ENCODE measurements around the gene ERGIC1.

The ERGIC1 gene

DNA sequence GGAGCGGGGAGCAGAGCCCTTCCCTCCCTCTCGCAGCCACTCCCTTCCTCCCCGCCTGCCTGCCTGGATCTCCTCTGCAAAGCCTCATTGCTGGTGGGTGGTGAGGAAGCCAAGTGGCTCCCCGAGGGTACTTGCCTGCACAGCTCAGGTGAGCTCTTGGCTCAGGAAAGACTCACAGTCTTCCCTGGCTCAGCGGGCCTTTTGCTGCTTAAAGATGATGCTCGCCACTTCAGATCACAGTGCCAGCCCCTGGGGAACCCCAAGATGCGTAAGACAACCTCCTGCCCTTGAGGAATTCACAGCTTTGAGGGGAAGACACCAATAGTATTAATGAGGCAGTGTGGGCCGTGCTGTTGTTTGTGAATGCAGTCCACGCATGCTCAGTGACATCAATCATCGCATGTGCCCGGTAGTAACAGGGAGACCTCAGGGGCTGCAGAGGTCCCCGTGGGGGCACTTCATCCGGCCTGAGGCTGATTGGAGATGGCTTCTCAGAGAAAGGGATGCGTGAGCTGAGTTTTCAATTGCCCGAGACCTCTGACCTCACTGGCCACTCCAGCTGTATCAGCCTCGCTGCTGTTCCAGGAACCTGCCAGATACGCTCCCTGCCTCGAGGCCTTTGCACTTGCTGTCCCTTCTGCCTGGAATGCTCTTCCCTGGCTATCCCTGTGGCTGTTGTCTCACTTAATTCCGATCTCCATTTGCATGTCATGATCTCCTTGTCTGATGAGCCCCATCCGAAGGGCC is 36.8 kb downstream of the ERGIC1 start:
- H3K4me1 ChIP-seq (ENCODE audit: control insufficient read depth, low read length): peaks cover 11% of the 10 kb centered on the region
- 0 out of 2 replicates have a peak, but pooled peaks cover 3% of the 10 kb centered on the region for H3K79me2 ChIP-seq (ENCODE audit: control insufficient read depth, low read length)
- H3K9me3 ChIP-seq (ENCODE audit: control insufficient read depth, insufficient read depth, low read length): no peaks in the 10 kb centered on the region
- H3K9me2 ChIP-seq (replicated peaks; ENCODE audit: control insufficient read depth, low read length): no peaks in the 10 kb centered on the region
- H3K27ac ChIP-seq (ENCODE audit: low read depth, low read length): no peak overlapping the region
- no peak overlapping the region for H3K4me3 ChIP-seq (ENCODE audit: low read length)
- H3K4me2 ChIP-seq (ENCODE audit: low read length): no peak overlapping the region
- no peaks in the 10 kb centered on the region for H3K36me3 ChIP-seq (ENCODE audit: control insufficient read depth, low read length)
- no peaks in the 10 kb centered on the region for H3K27me3 ChIP-seq (ENCODE audit: control insufficient read depth, low read length)
- H3F3A ChIP-seq (ENCODE audit: control insufficient read depth, insufficient read depth): no peaks in the 10 kb centered on the region
- TF ChIP-seq EZH2phosphoT487 (IDR thresholded peaks at IDR 0.05; ENCODE audit: borderline replicate concordance, low read length): no peak
- TF ChIP-seq, protein P1, sequence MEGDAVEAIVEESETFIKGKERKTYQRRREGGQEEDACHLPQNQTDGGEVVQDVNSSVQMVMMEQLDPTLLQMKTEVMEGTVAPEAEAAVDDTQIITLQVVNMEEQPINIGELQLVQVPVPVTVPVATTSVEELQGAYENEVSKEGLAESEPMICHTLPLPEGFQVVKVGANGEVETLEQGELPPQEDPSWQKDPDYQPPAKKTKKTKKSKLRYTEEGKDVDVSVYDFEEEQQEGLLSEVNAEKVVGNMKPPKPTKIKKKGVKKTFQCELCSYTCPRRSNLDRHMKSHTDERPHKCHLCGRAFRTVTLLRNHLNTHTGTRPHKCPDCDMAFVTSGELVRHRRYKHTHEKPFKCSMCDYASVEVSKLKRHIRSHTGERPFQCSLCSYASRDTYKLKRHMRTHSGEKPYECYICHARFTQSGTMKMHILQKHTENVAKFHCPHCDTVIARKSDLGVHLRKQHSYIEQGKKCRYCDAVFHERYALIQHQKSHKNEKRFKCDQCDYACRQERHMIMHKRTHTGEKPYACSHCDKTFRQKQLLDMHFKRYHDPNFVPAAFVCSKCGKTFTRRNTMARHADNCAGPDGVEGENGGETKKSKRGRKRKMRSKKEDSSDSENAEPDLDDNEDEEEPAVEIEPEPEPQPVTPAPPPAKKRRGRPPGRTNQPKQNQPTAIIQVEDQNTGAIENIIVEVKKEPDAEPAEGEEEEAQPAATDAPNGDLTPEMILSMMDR (IDR thresholded peaks at IDR 0.05; ENCODE audit: low read depth, low read length, poor library complexity, severe bottlenecking): no peak
- H4K20me1 ChIP-seq (ENCODE audit: control insufficient read depth, insufficient read depth, low read depth, low read length): peaks cover 3% of the 10 kb centered on the region

DNA sequence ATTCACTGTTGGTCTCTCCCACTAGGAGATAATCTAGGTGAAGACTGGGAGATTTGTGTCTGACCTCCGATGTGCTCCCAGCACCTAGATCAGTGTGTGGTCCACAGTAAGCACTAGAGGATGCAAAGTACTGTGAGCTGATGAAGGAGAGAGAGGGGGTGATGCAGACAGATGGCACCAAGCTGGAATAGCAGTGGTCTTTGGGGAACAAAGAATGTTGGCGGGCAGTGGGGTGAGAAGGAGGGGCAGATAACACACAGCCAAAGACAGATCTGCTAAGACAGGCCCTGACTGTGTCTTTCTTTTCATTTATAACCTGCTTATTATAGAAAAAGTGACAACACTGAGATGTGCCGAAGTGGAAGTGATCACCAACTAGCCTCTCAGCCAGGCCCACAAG is 37.5 kb downstream of the ERGIC1 start:
- no peaks in the 10 kb centered on the region for H3K27me3 ChIP-seq (ENCODE audit: control insufficient read depth, low read length)
- H3K79me2 ChIP-seq (ENCODE audit: control insufficient read depth, low read length): peaks cover 3% of the 10 kb centered on the region; the same call in 1 of the 2 replicates
- H3K9me2 ChIP-seq (replicated peaks; ENCODE audit: control insufficient read depth, low read length): no peaks in the 10 kb centered on the region
- H3F3A ChIP-seq (ENCODE audit: control insufficient read depth, insufficient read depth): no peaks in the 10 kb centered on the region
- H3K4me3 ChIP-seq (ENCODE audit: low read length): no peak overlapping the region
- no peak overlapping the region for H3K4me2 ChIP-seq (ENCODE audit: low read length)
- peaks cover 11% of the 10 kb centered on the region for H3K4me1 ChIP-seq (ENCODE audit: control insufficient read depth, low read length)
- H3K27ac ChIP-seq (ENCODE audit: low read depth, low read length): no peak overlapping the region
- TF ChIP-seq EZH2phosphoT487 (IDR thresholded peaks at IDR 0.05; ENCODE audit: borderline replicate concordance, low read length): no peak
- TF ChIP-seq, protein P1 (IDR thresholded peaks at IDR 0.05; ENCODE audit: low read depth, low read length, poor library complexity, severe bottlenecking): no peak
- H4K20me1 ChIP-seq (ENCODE audit: control insufficient read depth, insufficient read depth, low read depth, low read length): peaks cover 6% of the 10 kb centered on the region
- no peaks in the 10 kb centered on the region for H3K36me3 ChIP-seq (ENCODE audit: control insufficient read depth, low read length)
- H3K9me3 ChIP-seq (ENCODE audit: control insufficient read depth, insufficient read depth, low read length): no peaks in the 10 kb centered on the region

DNA sequence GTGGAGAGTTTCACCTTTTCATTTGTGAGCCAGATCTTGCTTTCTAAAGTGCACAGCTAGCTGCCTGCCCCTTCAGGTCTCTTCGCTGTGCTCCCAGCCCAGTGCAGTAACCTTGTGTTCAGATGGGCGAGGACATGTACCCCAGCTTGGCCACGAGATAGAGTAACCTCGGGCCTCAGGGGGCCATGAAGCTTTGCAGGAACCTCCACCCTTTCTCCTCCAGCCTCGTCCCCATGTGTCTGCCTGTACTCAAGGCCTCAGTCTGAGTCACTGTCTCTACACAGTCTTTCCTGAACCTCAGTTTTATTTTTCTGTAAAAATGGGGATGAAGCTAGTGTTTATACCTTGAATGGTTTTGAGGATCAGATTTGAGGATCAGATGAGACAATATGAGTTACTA is 37.9 kb downstream of the ERGIC1 start:
- Histone ChIP-seq H3K27me3 (ENCODE audit: control insufficient read depth, low read length) (no peaks in the 10 kb centered on the region), H3F3A (ENCODE audit: control insufficient read depth, insufficient read depth) (no peaks in the 10 kb centered on the region), H3K79me2 (ENCODE audit: control insufficient read depth, low read length) (peaks cover 3% of the 10 kb centered on the region; the same call in 1 of the 2 replicates), H3K27ac (ENCODE audit: low read depth, low read length) (no peak overlapping the region), H3K9me3 (ENCODE audit: control insufficient read depth, insufficient read depth, low read length) (no peaks in the 10 kb centered on the region), H3K4me2 (ENCODE audit: low read length) (no peak overlapping the region), H3K9me2 (replicated peaks; ENCODE audit: control insufficient read depth, low read length) (no peaks in the 10 kb centered on the region), H4K20me1 (ENCODE audit: control insufficient read depth, insufficient read depth, low read depth, low read length) (peaks cover 6% of the 10 kb centered on the region), H3K36me3 (ENCODE audit: control insufficient read depth, low read length) (no peaks in the 10 kb centered on the region), H3K4me3 (ENCODE audit: low read length) (no peak overlapping the region), H3K4me1 (ENCODE audit: control insufficient read depth, low read length) (peaks cover 11% of the 10 kb centered on the region)
- TF ChIP-seq EZH2phosphoT487 (IDR thresholded peaks at IDR 0.05; ENCODE audit: borderline replicate concordance, low read length): no peak
- TF ChIP-seq, protein P1 (IDR thresholded peaks at IDR 0.05; ENCODE audit: low read depth, low read length, poor library complexity, severe bottlenecking): no peak
